ENCODE results near the gene WASF2.
A peak's percentile ranks its signal among the peaks of the same experiment; 100 is the strongest.

Gene WASF2

DNA sequence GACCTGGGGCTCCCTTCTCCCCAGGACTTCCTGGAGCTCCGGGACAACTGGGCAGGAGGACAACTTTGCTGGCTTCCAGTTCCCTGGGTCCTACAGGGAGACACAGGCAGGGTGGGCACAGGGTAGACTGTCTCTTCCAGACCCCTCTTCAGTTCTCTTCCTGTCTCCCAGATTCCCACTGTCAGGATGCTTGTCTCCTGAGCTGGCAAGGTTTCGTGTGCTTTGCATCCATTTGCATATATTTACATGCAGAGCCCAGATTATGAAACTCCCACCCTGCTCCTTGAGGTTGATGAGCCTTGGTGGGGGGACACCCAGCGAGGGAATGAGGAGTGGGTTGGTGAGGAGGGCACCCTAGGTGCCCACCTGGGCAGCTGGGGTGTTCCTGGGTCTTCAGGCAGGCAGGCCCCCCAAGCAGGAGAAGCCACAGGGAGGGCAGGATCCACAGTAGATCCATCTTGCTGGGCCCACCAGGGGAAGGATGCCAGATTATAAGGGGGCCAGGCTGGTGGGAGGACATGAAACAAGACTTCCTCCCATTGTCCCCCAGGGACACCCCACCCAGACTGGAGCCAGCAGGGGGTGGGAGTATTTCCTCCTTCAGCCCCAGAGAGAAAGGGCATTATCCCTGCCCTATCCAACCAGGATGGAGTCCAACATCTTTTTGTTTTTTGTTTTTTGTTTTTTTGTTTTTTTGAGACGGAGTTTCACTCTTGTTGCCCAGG, 115.4 kb downstream of the WASF2 start, which contains the start of gene FCN3:
Gene FCN3, minus strand, starts transcription at position 463 of the 725 bp plus-strand sequence. Its CDS starts 6 bp downstream, at position 457.
- DNase-seq (ENCODE audit: low read depth), result no peak

- DNase-seq (ENCODE audit: low read depth), result no peak
Observed at GRCh38 chr1:27372808-27373690, 116.9 kb downstream of the WASF2 start.

DNA sequence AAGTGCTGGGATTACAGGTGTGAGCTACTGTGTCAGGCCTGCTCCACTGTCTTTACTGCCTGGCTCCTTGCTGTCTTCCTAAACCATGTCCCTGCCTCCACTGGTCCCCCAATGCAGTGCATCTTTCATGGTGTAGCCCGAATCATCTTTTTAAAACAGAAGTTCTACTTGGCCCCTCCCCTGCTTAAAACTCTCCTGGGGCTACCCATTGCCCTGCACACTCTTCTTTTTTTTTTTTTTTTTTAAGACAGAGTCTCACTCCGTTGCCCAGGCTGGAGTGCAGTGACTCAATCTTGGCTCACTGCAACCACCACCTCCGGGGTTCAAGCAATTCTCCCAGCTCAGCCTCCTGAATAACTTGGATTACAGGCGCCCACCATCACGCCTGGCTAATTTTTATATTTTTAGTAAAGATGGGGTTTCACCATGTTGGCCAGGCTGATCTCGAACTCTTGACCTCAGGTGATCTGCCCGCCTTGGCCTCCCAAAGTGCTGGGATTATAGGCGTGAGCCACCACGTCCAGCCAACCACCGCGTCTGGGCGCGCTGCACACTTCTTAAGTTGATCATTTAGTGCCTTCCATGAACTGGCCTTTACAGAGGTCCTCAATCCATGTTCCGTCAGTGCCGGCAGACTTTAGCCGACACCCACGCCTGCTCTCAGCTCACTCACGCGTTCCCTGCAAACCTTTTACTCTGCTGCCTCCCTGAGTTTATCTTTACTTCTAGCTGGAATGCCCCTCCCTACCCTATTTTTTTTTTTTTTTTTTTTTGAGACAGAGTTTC, 117.8 kb downstream of the WASF2 start:
- DNase-seq (ENCODE audit: low read depth), result no peak

GRCh38 chr1:27368869-27369582, 120.9 kb downstream of the WASF2 start:
- no peak for DNase-seq (ENCODE audit: low read depth)

DNA sequence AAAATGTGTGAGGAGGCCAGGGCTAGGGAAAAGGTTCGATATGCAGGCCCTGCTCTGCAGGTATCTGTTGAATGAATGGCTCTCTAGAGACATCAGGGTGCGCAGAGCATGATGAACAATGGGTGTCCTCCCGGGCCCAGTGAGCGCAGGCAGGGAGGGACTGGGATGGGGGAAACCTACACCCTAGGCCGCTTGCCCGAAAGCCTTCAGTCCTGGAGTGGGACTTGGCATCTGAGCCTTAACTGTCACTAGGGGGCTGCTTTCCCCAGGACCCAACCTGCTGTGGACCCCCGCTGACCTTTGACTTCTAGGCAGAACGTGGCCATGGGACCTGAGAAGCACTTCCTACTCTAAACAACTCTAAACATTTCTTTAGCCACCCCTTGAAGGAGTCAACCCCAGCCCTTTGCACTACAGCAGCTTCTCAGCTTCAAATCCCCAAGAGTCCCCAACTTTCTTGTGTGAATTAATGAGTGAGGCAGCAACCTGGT, 122.8 kb downstream of the WASF2 start:
- DNase-seq (ENCODE audit: low read depth), result no peak

DNA sequence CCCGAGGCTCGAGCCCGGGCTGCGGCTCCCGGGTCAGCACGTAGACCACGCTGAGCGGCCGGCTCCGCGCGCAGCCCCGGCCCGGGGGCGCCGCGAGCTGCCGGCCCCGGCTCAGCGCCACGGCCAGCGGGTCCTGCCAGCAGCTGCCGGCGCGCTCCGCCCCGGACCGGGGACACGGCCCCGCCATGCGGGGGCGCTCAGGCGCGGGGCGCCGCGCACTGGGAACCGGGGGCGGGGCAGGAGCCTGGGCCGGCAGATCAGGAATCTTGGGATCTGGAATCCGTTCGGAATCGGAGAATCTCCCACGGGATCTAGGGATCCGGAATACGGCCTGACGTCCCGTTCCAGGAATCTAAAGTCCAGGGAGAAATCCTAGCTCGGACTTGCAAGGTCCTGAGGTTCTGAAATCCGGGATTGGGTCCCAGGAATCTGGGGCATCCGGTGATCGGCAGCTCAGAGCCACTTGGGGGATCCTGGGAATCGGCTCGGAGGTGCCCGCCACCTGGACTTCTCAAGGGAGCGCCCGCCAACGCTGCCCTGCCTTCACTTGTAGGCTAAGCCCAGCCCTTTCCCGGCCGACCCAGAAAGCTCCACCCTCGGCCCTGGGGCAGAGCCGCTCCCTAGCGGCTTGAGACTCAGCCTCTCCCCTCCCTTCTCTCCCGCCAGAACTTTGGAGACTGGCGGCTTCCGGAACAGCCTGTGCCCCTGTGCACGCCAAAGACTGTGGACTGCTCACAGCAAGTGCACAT, 123.4 kb downstream of the WASF2 start, which contains the start of gene MAP3K6:
Gene MAP3K6, minus strand, starts transcription at position 551 of the 749 bp plus-strand sequence. Its CDS starts 364 bp downstream, at position 187.
- no peak for DNase-seq (ENCODE audit: low read depth)

DNA sequence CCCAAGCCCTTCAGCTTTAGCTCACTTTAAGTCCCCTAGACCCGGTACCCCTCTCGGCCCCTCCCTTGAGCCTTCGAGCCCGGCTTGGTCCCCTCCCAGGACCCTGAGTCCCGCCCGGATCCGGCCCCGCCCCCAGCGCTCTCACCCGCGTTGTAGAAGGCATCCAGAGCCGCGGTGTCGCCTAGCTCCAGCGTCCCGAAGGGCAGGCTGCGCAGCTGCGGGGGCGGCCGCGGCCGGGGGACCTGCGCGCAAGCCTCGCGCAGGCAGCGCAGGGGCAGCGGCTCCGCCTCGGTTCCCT, 123.9 kb downstream of the WASF2 start:
- DNase-seq (ENCODE audit: low read depth), result no peak

DNA sequence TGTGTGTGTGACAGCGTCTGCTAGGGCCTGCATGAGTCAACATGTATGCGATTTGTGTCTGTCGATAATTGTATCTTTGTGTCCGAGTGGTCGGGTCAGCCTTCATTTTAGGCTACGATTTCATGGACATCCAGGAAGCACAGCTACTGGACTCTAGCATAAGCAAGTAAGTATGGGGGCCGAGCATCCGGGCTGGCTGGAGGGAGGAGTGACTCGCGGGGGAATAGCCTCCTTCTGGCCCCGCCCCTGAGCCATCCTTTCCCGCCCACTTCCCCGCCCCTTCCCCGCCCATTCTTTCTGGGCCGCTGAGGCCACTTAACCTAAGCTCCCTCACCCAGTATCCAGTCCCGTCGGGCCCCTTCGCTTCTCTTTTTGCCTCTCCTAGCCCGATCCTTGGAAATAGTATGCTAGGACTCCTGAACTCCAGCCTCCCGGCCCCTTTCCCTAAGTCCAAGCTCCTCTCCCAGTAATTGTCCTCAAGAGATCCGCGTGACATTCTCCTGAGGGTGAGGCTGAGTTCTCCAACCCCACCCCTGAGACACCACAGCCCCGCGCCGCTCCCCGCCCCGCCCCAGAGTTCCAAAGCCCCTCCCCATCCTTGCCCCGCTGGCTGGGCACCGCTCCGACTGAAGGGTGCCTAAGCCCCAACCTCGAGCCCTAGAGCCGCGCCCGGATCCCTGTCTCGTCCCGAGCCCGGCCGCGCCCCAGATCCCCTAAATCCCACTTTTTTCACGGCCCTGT, 124.4 kb downstream of the WASF2 start:
- peak; percentile 58 for DNase-seq (ENCODE audit: low read depth)

DNA sequence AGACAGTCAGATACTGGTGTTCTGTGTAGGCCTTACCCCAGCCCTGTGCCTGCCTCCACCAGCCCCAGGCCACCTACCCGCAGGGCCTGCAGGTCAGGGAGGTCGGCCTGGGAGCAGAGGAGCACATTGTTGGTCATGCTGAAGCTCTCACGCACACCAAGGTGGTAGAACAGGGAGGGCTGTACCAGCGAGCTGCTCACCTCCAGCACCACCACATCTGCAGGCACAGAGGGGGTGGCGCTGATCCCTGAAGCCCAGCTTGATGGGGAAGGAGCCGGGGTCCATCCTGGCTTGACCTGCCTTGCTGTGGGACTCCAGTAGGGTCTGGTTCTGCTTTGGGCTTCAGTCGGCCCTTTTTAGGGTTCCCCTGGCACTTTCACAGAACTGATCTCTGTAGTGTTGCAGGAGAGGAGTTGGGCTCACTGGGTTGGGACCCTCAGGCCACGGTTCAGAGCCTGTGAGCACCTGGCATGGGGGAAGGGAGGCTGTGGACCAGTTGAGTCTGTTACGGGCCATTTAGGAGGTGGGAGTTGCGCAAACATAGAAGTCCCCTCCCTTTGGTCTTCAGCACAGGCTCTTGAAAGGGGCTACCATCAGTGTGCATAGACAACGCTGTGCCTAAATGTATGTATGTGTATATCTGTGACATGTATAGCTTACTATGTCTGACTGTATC, 125.1 kb downstream of the WASF2 start:
- DNase-seq (ENCODE audit: low read depth), result no peak

DNA sequence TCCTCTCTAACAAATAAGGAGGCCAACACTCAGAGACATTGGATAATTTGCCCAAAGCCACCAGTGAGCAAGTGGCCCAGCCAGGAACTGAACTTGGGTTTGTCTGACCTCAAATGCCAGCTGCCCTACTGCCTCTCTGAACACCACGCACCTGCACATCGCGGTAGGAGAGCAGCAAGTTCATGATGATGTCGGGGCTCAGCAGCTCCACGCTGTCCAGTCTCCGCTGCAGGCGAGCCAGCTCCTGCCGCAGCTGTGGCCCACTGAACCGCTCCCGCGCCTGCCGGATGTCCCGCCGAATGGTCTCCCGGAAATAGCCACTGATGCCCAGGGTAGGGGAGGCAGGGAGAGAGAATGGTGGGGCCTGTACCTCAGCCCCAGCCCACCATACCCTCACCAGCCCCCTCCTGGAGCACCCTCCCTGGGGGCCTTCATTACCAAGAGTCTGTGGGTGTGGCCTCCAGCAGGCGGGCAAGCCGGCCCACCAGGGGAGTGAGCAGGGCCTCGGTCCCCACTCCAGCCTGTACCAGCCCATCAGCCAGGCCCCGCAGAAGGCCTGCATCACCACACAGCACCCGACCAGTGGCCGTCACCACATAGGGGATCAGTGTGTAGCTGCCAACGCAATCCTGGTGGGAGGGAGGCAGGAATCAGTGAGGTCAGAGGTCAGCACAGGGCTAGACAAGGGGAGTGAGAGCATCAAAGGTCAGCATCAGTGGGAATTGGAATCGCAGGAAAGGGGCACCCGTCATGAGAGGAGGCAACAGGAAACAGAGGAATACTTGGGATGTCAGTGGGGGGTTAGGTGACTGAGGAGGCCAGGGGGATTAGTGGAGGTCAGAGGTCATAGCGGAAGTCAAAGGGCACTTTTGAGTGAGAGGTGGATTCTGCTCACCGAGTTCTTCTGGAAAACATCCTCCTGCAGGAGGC, 125.9 kb downstream of the WASF2 start:
- DNase-seq (ENCODE audit: low read depth), result no peak

DNA sequence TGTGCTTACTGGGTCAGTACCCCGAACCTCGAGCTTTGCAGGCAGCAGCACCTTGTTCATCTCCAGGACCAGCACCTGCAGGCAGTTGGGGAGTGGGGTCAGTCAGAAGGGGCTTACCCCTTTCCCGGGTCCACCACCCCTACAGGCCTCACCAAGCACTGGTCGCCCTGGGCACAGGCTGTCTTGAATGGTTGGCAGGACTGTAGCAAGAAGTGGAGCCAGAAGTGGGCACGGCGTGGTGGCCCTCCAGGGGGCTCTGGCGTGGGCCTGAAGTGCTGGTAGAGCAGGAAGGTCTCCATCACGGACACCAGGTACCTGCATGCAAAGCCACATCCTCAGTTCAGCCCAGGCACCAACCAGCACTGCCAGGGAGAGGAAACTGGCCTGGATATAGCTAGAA, 128.4 kb downstream of the WASF2 start:
- DNase-seq (ENCODE audit: low read depth), result no peak

DNA sequence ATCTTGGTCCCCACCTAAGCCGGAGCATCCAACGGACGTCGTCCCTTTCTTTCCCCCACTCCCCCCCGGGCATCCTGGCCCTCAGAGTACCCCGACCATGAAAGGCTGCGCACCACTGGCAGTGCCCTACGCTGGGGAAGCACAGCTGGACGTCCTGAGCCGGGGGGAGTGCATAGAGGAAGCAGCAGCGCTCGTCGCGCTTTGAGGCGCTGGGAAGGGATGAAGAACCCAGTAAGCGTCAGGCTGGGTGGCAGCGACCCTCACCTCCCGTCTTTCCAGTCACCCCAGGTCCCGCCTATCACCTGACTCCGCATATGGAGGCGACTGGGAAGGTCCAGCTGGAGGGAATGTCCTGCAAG, 128.9 kb downstream of the WASF2 start:
- DNase-seq (ENCODE audit: low read depth), result no peak

DNA sequence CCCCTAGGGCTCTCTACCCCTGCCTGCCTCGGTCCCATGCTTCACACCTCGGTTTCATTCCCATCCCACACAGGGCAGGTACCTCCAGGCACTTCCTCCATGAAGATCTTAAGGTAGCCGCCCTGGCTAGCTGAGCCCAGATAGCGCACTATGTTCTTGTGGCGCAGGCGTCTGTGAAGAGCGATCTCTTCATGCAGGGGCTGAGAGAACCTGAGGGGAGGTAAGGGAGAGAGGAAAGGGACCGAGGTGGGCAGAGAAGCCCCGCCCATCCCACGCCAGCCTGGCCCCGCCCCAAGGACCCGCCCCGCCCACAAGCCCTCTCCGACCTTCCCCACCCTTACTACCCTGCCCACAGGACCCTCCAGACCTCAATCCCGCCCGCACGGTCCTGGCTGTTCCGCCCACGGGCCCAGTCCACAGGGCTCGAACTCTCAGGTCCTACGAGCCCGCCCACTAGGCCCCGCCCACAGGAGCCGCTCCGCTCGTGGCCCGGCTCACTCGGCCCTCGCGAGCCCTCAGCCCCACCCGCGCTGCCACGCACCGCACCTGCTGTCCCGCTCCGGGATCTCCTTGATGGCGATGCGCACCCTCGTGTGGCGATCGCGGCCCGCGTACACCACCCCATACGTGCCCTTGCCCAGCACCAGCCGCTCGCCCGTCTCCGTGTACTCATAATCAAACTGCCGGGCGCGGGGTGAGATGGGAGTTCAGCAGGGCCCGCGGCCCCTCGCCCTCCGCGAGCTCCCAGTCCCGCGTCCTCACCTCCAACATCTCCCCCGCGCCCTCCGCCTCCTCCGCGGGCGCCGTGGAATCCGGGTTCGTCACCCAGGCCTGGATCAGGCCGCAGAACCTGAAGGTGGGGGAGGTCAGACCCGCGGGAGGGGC, 129.6 kb downstream of the WASF2 start:
- no peak for DNase-seq (ENCODE audit: low read depth)

DNA sequence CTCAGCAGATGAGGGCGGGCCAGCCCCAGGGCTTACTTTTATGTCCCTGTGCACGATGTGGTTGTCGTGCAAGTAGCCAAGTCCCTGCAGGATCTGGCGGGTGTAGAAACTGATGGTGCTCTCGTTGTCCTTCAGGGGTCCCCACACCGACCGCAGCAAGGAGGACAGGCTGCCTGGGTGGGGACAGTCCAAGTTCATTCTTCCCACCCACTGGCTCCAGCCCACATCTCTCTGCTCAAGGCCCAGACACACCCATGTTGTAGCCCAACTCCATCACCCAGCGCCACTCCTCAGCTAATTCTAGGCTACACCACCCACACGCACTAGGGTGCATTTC, 130.2 kb downstream of the WASF2 start:
- DNase-seq (ENCODE audit: low read depth), result no peak

- no peak for DNase-seq (ENCODE audit: low read depth)
Observed at GRCh38 chr1:27358928-27359313, 131.0 kb downstream of the WASF2 start.

GRCh38 chr1:27358038-27358927, 131.7 kb downstream of the WASF2 start:
- DNase-seq (ENCODE audit: low read depth), result no peak
